H9 (cell line): Measurements from ENCODE around the gene SPINT1. TPM values are rescaled to one million over a fixed set of nuclear protein-coding genes. Genes with fewer than 3 reads are reported as not detected.

ENCODE experiments used
- DNase-seq: peaks from one replicate; pipeline ENCODE4 v3.0.0-alpha.2; 2017
- H2AFZ ChIP-seq: one replicate; pipeline ENCODE4 v1.6.1; 2013; ENCODE audit warnings: mild to moderate bottlenecking, low read length, control low read depth, moderate library complexity
- H2AK5ac ChIP-seq: 2 replicates; pipeline ENCODE4 v1.6.1; 2013; ENCODE audit warnings: low read length, control low read depth, mixed read lengths; ENCODE audit not compliant: insufficient read length
- H2BK120ac ChIP-seq: one replicate; pipeline ENCODE4 v1.6.1; 2013; ENCODE audit warnings: low read depth, mild to moderate bottlenecking, low read length, control low read depth, inconsistent platforms; ENCODE audit not compliant: poor library complexity, severe bottlenecking
- H2BK12ac ChIP-seq: 2 replicates; pipeline ENCODE4 v1.6.1; 2013; ENCODE audit warnings: low read length, control low read depth, mixed read lengths, low read depth; ENCODE audit not compliant: insufficient read length
- H2BK15ac ChIP-seq: 2 replicates; pipeline ENCODE4 v1.6.1; 2013; ENCODE audit warnings: low read depth, low read length, control low read depth
- H2BK20ac ChIP-seq: one replicate; pipeline ENCODE4 v1.6.1; 2013; ENCODE audit warnings: low read depth, mild to moderate bottlenecking, low read length, control low read depth, inconsistent platforms; ENCODE audit not compliant: poor library complexity, severe bottlenecking
- H2BK5ac ChIP-seq: 2 replicates; pipeline ENCODE4 v1.6.1; 2013; ENCODE audit warnings: low read length, control low read depth, mixed read lengths; ENCODE audit not compliant: insufficient read length
- H3K14ac ChIP-seq: 2 replicates; pipeline ENCODE4 v1.6.1; 2013; ENCODE audit warnings: low read length, control low read depth; ENCODE audit not compliant: insufficient read depth
- H3K18ac ChIP-seq: 2 replicates; pipeline ENCODE4 v1.6.1; 2013; ENCODE audit warnings: low read depth, mild to moderate bottlenecking, mixed read lengths, low read length, control low read depth; ENCODE audit not compliant: insufficient read length
- H3K23ac ChIP-seq: 2 replicates; pipeline ENCODE4 v1.6.1; 2013; ENCODE audit warnings: low read length, control low read depth, mixed read lengths, low read depth; ENCODE audit not compliant: insufficient read length
- H3K23me2 ChIP-seq: 2 replicates; pipeline ENCODE4 v1.6.1; 2013; ENCODE audit warnings: low read depth, mild to moderate bottlenecking, mixed read lengths, low read length, control low read depth; ENCODE audit not compliant: insufficient read length, poor library complexity, severe bottlenecking
- H3K27ac ChIP-seq: 2 replicates; pipeline ENCODE4 v1.5.1; 2013; ENCODE audit warnings: low read length, control low read depth, mixed read lengths, low read depth; ENCODE audit not compliant: insufficient read length
- H3K27me3 ChIP-seq: 2 replicates; pipeline ENCODE4 v1.6.1; 2013; ENCODE audit warnings: low read length, control low read depth, inconsistent platforms; ENCODE audit not compliant: insufficient read depth
- H3K4ac ChIP-seq: 2 replicates; pipeline ENCODE4 v1.6.1; 2013; ENCODE audit warnings: low read depth, mild to moderate bottlenecking, control low read depth, inconsistent platforms, low read length, moderate library complexity
- H3K4me1 ChIP-seq: 2 replicates; pipeline ENCODE4 v1.6.1; 2013; ENCODE audit warnings: low read length, control low read depth, inconsistent platforms; ENCODE audit not compliant: insufficient read depth
- H3K4me2 ChIP-seq: 2 replicates; pipeline ENCODE4 v1.6.1; 2013; ENCODE audit warnings: low read length, control low read depth, mixed read lengths; ENCODE audit not compliant: insufficient read length, insufficient read depth
- H3K56ac ChIP-seq: 2 replicates; pipeline ENCODE4 v1.6.1; 2013; ENCODE audit warnings: low read depth, mild to moderate bottlenecking, mixed read lengths, low read length, control low read depth; ENCODE audit not compliant: insufficient read length
- H3K79me1 ChIP-seq: 2 replicates; pipeline ENCODE4 v1.6.1; 2013; ENCODE audit warnings: low read depth, mild to moderate bottlenecking, moderate library complexity, low read length, control low read depth, inconsistent platforms; ENCODE audit not compliant: insufficient read depth, poor library complexity, severe bottlenecking
- H3K79me2 ChIP-seq: 2 replicates; pipeline ENCODE4 v1.6.1; 2013; ENCODE audit warnings: low read length, control low read depth, inconsistent platforms; ENCODE audit not compliant: insufficient read depth
- H3K9ac ChIP-seq: 2 replicates; pipeline ENCODE4 v1.6.1; 2013; ENCODE audit warnings: low read length, control low read depth, mixed read lengths; ENCODE audit not compliant: insufficient read length; ENCODE audit errors: extremely low read depth
- H3K9me3 ChIP-seq: one replicate; pipeline ENCODE4 v1.6.1; 2013; ENCODE audit warnings: low read depth, low read length, inconsistent platforms; ENCODE audit not compliant: control insufficient read depth
- H3T11ph ChIP-seq: one replicate; pipeline ENCODE4 v1.6.1; 2013; ENCODE audit warnings: mild to moderate bottlenecking, low read length, control low read depth, inconsistent platforms
- H4K20me1 ChIP-seq: one replicate; pipeline ENCODE4 v1.6.1; 2013; ENCODE audit not compliant: control insufficient read depth, insufficient read length, insufficient read depth
- H4K5ac ChIP-seq: 2 replicates; pipeline ENCODE4 v1.6.1; 2013; ENCODE audit warnings: low read depth, mild to moderate bottlenecking, mixed read lengths, low read length, control low read depth; ENCODE audit not compliant: insufficient read length
- H4K8ac ChIP-seq: replicated peaks from 2 replicates; pipeline ENCODE4 v1.6.1; 2013; ENCODE audit warnings: low read length, control low read depth, mixed read lengths, low read depth; ENCODE audit not compliant: insufficient read length
- H4K91ac ChIP-seq: 2 replicates; pipeline ENCODE4 v1.6.1; 2013; ENCODE audit warnings: low read depth, mild to moderate bottlenecking, moderate library complexity, mixed read lengths, low read length, control low read depth; ENCODE audit not compliant: insufficient read length
- H3K27ac Mint-ChIP-seq, 3 experiments: 2 replicates in 2 of 3; 3 replicates in 1 of 3; pipeline ENCODE4 v1.8.0; 2020 to 2021; ENCODE audit warnings: mixed read lengths in 3 of 3, mild to moderate bottlenecking in 1 of 3, moderate library complexity in 1 of 3
- H3K27me3 Mint-ChIP-seq: 2 replicates; pipeline ENCODE4 v1.8.0; 2021; ENCODE audit warnings: low read depth, mild to moderate bottlenecking, moderate library complexity, mixed read lengths
- H3K36me3 Mint-ChIP-seq, 3 experiments: 2 replicates in 2 of 3; 3 replicates in 1 of 3; pipeline ENCODE4 v1.8.0; 2020 to 2021; ENCODE audit warnings: low read depth in 3 of 3, mixed read lengths in 3 of 3; ENCODE audit not compliant: insufficient read depth in 1 of 3
- H3K4me1 Mint-ChIP-seq, 2 experiments: 2 replicates each; pipeline ENCODE4 v1.8.0; 2020; ENCODE audit warnings: mixed read lengths in 2 of 2
- H3K4me3 Mint-ChIP-seq, 2 experiments: 2 replicates in 1 of 2; 3 replicates in 1 of 2; pipeline ENCODE4 v1.8.0; 2020 to 2021; ENCODE audit warnings: mild to moderate bottlenecking in 2 of 2, mixed read lengths in 2 of 2, moderate library complexity in 1 of 2
- H3K9me3 Mint-ChIP-seq, 2 experiments: 2 replicates in 1 of 2; 3 replicates in 1 of 2; pipeline ENCODE4 v1.8.0; 2020; ENCODE audit warnings: mild to moderate bottlenecking in 2 of 2, mixed read lengths in 2 of 2, moderate library complexity in 1 of 2
- CTCF ChIP-seq: fragments of 200-600 bp; sonication (generic); conservative IDR thresholded peaks from 3 replicates; pipeline ENCODE4 v1.8.0; 2021; ENCODE audit warnings: antibody characterized with exemption, mild to moderate bottlenecking
- WGBS: extraction: QIAGEN DNeasy Blood & Tissue Kit; methylation state at CpG from one replicate; pipeline ENCODE4 v1.1.7; 2013; ENCODE audit warnings: missing lambda C conversion rate, low lambda C conversion rate, mixed read lengths; ENCODE audit not compliant: insufficient read length; ENCODE audit errors: extremely low coverage; 5-methylcytosine and 5-hydroxymethylcytosine counted together
- total RNA-seq: library from RNA; stranded (reverse); gene quantifications from 2 replicates; pipeline ENCODE4 v1.2.1, GENCODE V29; 2021

The SPINT1 gene
- total RNA-seq, 1 experiment from 2014 or later, result 130 TPM

GRCh38 chr15:40877694-40878093 lies 33.8 kb downstream of the SPINT1 start:
- Histone ChIP-seq H2BK12ac (no peak overlapping the region), H2BK120ac (no peak overlapping the region), H4K8ac (no peak overlapping the region), H3K79me2 (no peaks in the 10 kb centered on the region), H3K27me3 (no peaks in the 10 kb centered on the region), H3K4me2 (no peak overlapping the region), H3K9me3 (no peaks in the 10 kb centered on the region), H3K79me1 (no peaks in the 10 kb centered on the region), H4K91ac (no peak overlapping the region), H3K9ac (no peak overlapping the region), H3K23me2 (peaks cover 3% of the 10 kb centered on the region), H2AFZ (no peak overlapping the region), H4K5ac (no peak overlapping the region), H3K56ac (no peak overlapping the region), H3K4me1 (no peaks in the 10 kb centered on the region; the same call in 1 of the 2 replicates), H3K4ac (no peak overlapping the region), H3T11ph (no peak overlapping the region), H2BK5ac (no peak overlapping the region), H3K27ac (no peak overlapping the region), H2BK15ac (no peak overlapping the region), H2BK20ac (no peak overlapping the region), H3K18ac (no peak overlapping the region), H4K20me1 (no peaks in the 10 kb centered on the region), H3K14ac (no peak overlapping the region), H2AK5ac (no peak overlapping the region), H3K23ac (no peak overlapping the region)
- H3K36me3 Mint-ChIP-seq, result no peaks in the 10 kb centered on the region
- H3K4me1 Mint-ChIP-seq, result peaks cover 11 to 23% of the 10 kb centered on the region in 2 experiments
- H3K27ac Mint-ChIP-seq, result no peak overlapping the region
- DNase-seq, result no peak
- TF ChIP-seq CTCF, result no peak
- WGBS, result no CpG with 5 or more reads among the region's 2 CpGs
- no peak overlapping the region for H3K4me3 Mint-ChIP-seq
- peaks cover 2 to 3% of the 10 kb centered on the region in 2 experiments; a peak in 4 of 5 replicates for H3K9me3 Mint-ChIP-seq
- peaks cover 2% of the 10 kb centered on the region for H3K27me3 Mint-ChIP-seq
